HG02981 (cell line): Measurements from ENCODE around the gene EFNA5.

Experiments used
- ATAC-seq: cut with Tn5 transposase; IDR thresholded peaks from one replicate; pipeline ENCODE4 v1.9.1; 2021; ENCODE audit warnings: mild to moderate bottlenecking, moderate library complexity; ENCODE audit not compliant: unreplicated experiment

EFNA5 gene

GRCh38 chr5:107673368-107674136 lies 2.8 kb upstream of the EFNA5 start:
- ATAC-seq = peak; percentile 57

- no peak for ATAC-seq
Measured at GRCh38 chr5:107673039-107673367, 2.3 kb upstream of the EFNA5 start.

GRCh38 chr5:107672211-107673038 lies 1.7 kb upstream of the EFNA5 start:
- peak; percentile 22 for ATAC-seq

GRCh38 chr5:107671742-107672210 lies 1.0 kb upstream of the EFNA5 start:
- ATAC-seq = peak; percentile 2

- peak; percentile 16 for ATAC-seq
Measured at GRCh38 chr5:107670087-107670931, 428 bp downstream of the EFNA5 start.

GRCh38 chr5:107669096-107670031 lies 1.4 kb downstream of the EFNA5 start:
- ATAC-seq = no peak

- ATAC-seq = no peak
Measured at GRCh38 chr5:107668154-107669095, 2.3 kb downstream of the EFNA5 start.

- ATAC-seq = no peak
Measured at GRCh38 chr5:107666051-107666655, 4.6 kb downstream of the EFNA5 start.

GRCh38 chr5:107665036-107665570 lies 5.6 kb downstream of the EFNA5 start:
- ATAC-seq = no peak

- no peak for ATAC-seq
Measured at GRCh38 chr5:107663697-107664096, 7.0 kb downstream of the EFNA5 start.

- ATAC-seq = no peak
Measured at GRCh38 chr5:107661650-107662044, 9.1 kb downstream of the EFNA5 start.

GRCh38 chr5:107661038-107661649 lies 9.6 kb downstream of the EFNA5 start:
- no peak for ATAC-seq

GRCh38 chr5:107658528-107658927 lies 12.2 kb downstream of the EFNA5 start:
- no peak for ATAC-seq

GRCh38 chr5:107655831-107656230 lies 14.9 kb downstream of the EFNA5 start:
- no peak for ATAC-seq

- ATAC-seq = no peak
Measured at GRCh38 chr5:107654827-107655226, 15.9 kb downstream of the EFNA5 start.

GRCh38 chr5:107653685-107654084 lies 17.1 kb downstream of the EFNA5 start:
- ATAC-seq = no peak

- no peak for ATAC-seq
Measured at GRCh38 chr5:107652839-107653607, 17.7 kb downstream of the EFNA5 start.
